Measurements from ENCODE around the gene MAD1L1. TPM values are rescaled to one million over a fixed set of nuclear protein-coding genes. Genes with fewer than 3 reads are reported as not detected.

MAD1L1 gene
- total RNA-seq, 1 donor from 2014 or later = 112 TPM

GRCh38 chr7:1794888-1795542, 437.7 kb downstream of the MAD1L1 start:
- intact Hi-C loops (cut with micrococcal nuclease) = loop anchor here (1.0 to 2.0 kb wide), 2 partner anchors 414 to 553 kb away; no protein-coding TSS in a partner anchor

DNA sequence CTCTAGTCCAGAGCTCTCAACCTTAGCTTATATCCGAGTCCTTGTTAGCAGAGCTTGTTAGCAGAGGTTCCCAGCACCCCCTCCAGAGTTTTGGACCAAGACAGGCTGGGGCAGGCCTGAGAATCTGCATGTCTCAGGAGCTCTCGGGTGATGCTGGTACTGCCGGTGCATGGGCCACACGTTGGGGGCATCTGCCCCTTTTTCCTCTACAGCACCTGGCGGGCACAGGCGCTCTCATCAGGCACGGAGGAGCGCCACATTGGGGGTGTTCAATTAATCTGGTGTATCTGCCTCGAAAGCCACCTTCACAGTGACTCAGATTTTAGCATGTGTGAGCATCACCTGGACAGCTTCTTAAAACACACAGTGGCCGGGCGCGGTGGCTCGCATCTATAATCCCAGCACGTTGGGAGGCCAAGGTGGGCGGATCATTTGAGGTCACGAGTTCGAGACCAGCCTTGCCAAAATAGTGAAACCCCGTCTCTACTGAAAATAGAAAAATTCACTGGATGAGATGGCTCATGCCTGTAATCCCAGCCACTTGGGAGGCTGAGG, 445.0 kb downstream of the MAD1L1 start:
- intact Hi-C loops (cut with micrococcal nuclease) = no loop called here

GRCh38 chr7:1787241-1787640, 445.5 kb downstream of the MAD1L1 start:
- intact Hi-C loops (cut with micrococcal nuclease) = no loop called here

GRCh38 chr7:1785839-1786238, 446.9 kb downstream of the MAD1L1 start:
- intact Hi-C loops (cut with micrococcal nuclease) = no loop called here

DNA sequence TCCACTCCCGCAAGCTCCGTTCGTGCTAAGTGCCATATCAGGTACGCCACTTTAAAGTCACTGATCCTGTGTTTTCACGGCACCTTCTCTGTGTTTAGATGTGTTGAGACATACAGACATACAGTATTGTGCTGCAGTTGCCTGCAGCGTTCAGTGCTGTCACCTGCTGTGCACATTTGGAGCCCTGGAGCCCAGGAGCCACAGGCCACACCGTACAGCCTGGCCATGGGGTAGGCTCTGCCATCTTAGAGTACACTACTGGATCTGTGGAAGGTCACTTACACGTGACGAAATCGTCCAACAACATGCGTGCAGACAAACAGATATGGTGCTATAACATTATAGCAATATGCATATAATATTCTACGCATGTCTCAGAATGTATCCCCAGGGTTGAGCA, 451.4 kb downstream of the MAD1L1 start:
- intact Hi-C loops (cut with micrococcal nuclease) = no loop called here

DNA sequence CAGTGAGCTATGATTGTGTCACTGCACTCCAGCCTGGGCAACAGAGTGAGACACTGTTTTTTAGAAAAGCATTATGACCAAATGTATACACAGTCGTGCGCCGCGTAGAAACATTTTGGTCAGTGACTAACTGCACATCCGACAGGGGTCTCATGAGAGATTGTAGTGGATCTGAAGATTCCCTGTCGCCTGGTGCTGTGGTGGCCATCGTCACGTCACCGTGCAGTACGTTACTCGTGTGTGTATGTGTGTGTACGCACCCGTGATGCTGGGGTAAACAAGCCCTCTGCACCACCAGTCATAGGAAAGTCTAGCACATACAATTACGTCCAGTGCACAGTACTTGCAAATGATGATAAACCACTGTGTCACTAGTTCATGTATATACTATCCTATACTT, 453.3 kb downstream of the MAD1L1 start:
- intact Hi-C loops (cut with micrococcal nuclease) = no loop called here

- intact Hi-C loops (cut with micrococcal nuclease) = no loop called here
These were observed 455.6 kb downstream of the MAD1L1 start for GRCh38 chr7:1777122-1777521.

DNA sequence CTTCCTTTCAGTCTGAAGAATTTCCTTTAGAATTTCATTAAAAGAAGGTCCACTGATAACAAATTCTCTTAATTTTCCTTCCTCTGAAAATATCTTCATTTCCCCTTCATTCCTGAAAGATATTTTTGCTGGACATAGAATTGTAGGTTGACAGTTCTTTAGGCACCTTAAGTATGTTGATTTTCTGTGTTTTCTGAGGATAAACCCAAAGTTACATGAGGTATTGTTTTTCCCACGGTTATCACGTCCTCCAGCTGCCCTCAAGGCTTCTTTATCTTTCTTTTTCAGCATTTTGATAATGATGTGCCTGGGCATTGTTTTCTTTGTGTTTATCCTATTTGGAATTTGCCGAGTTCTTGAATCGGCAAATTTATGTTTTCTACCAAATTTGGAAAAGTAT, 457.4 kb downstream of the MAD1L1 start:
- intact Hi-C loops (cut with micrococcal nuclease) = no loop called here

DNA sequence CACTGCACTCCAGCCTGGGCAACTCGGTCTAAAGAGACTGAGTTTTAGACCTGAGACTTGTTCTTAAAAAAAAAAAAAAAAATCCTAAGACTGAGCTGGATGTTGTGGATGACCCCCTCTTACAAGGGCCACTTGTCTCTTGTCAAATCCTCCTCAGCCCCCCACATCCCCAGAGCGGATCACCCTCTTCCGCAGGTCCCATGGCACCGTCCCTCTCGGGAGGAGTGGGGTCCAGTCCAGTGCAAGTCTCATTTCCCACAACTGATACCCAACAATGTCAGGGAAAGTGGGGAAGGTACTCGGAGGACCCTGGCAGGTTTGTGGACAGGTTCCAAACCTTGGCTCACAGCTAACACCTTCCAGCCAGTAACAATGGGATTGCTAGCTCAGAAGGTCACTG, 462.4 kb downstream of the MAD1L1 start:
- intact Hi-C loops (cut with micrococcal nuclease) = loop anchor here (5.0 kb wide), 1 partner anchor 532 kb away; no protein-coding TSS in a partner anchor

DNA sequence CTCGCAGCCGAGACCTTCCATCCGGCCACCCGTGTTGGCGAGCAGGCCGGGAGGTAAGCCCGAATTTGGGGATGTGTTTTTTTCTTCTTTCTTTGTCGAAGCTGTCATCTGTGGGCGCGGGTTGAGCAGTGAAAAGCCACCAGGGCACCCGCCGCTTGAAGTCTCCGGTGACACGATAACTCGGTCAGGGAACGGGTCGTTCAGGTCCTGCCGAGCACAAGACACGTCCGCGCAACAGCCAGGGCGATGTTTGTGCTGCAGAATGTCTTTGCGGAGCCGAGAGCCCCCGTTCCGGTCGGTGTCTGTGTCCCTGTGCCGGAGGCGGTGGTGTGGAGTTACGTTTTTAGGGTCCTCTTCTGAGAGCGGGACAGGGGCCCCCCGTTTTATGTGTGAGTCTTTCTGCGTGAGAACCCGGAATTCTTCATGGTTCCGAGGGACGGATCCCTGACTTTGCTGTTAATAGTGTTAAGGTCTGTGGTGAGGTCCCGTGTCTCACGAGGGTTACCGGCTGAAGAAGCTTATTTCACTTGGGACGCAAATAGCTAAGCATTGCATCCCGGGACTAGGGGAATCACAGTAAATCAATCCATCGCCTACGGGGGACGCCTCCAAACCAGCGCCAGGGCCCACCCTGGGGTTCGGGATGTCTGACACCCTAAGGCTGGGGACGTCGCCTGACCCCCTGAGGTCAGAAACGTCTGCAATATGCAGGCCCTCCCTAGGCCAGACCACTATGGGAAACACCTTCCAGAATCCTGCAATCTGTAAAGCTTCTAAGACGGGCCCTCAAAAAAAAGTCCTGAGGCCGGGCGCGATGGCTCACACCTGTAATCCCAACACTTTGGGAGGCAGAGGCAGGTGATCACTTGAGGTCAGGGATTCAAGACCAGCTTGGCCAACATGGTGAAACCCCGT, 463.2 kb downstream of the MAD1L1 start:
- intact Hi-C loops (cut with micrococcal nuclease) = loop anchor here (5.0 kb wide), 1 partner anchor 533 kb away; no protein-coding TSS in a partner anchor

DNA sequence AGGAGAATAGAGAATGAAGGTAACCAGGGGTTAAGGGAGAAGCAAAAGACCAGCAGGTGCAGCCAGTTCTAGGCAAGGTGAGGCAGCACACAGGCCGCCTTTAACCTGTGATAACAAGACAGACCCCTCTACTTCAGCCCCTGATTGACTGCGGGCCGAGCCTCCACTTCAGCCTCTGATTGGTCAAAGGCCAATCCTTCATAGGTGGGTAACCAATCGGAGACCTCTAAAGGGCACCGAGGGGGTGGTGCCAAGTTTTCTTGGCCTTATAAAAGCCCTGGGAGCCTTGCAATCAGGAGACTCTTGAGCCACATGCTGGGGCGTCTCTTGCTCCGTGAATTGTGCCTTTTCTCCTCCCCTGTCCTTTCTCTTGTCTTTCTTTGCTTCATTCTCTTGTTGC, 463.9 kb downstream of the MAD1L1 start:
- intact Hi-C loops (cut with micrococcal nuclease) = no loop called here

DNA sequence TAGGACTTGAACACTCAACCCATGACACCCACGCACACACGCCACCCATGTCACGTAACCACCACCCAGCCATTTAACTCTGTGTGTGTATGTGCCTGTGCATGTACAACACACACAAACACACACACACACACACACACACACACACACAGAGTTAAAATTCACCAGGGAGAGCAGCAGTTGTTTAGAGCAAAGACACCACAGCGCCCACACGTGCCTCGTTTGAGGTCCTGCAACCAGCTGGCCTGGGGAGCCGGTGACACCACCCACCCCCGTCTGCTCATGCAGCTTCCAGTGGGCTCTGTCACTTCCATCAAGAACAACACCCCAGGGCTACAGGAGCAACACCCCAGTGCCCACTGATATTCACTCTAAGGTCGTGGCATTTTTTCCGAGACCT, 465.2 kb downstream of the MAD1L1 start:
- intact Hi-C loops (cut with micrococcal nuclease) = no loop called here

Other genes with a start within 250 kb of the MAD1L1 start
- 32.0 and 33.9 TPM in 2 replicates for gene MRM2, start 9.3 kb upstream of the MAD1L1 start, total RNA-seq
- gene NUDT1, start 9.3 kb upstream of the MAD1L1 start, total RNA-seq = 71.2 and 72.1 TPM in 2 replicates
- gene SNX8, start 81.5 kb upstream of the MAD1L1 start, total RNA-seq = 34.6 and 35.5 TPM in 2 replicates
- gene EIF3B, start 121.9 kb upstream of the MAD1L1 start, total RNA-seq = 172 and 175 TPM in 2 replicates
- gene CHST12, start 170.7 kb upstream of the MAD1L1 start, total RNA-seq = 39.9 and 42.7 TPM in 2 replicates
- gene GRIFIN, start 243.5 kb upstream of the MAD1L1 start, total RNA-seq = not detected in 2 replicates

Data from T-helper 1 cell treated with Interleukin-12 subunit alpha and Interleukin-12 subunit beta and Interleukin-4 antibody, amounts not matched to agents 30 ng/mL and 1 ng/mL, for 36 hours (primary cell).